HepG2 (cell line): Measurements from ENCODE around the gene NDRG2. TPM values are rescaled to one million over a fixed set of nuclear protein-coding genes. Genes with fewer than 3 reads are reported as not detected.

ENCODE experiments used
- ERF ChIP-seq: IDR thresholded peaks from 2 replicates; pipeline ENCODE4 v1.6.1; 2018; ENCODE audit warnings: missing biosample characterization, missing genetic modification reagents
- HOXA3 ChIP-seq: sonication (generic); formaldehyde crosslinking; IDR thresholded peaks from 2 replicates; pipeline ENCODE4 v1.5.0; 2020; ENCODE audit warnings: missing genetic modification reagents
- REL ChIP-seq: sonication (generic); formaldehyde crosslinking; conservative IDR thresholded peaks from 2 replicates; pipeline ENCODE4 v1.8.0; 2022; ENCODE audit warnings: mild to moderate bottlenecking, missing genetic modification reagents, moderate library complexity
- SRF ChIP-seq: IDR thresholded peaks from 2 replicates; pipeline ENCODE4 v1.6.1; 2011; ENCODE audit warnings: mild to moderate bottlenecking, low read depth, low read length, moderate library complexity
- U2AF2 ChIP-seq: fragments of 200-400 bp; formaldehyde crosslinking; IDR thresholded peaks from 2 replicates; pipeline ENCODE4 v1.6.1; 2017; ENCODE audit warnings: low read depth, mild to moderate bottlenecking, low read length
- ZBTB38 ChIP-seq: sonication (generic); formaldehyde crosslinking; IDR thresholded peaks from 2 replicates; pipeline ENCODE4 v1.5.1; 2020; ENCODE audit warnings: mild to moderate bottlenecking, missing genetic modification reagents
- ZNF10 ChIP-seq: sonication (generic); formaldehyde crosslinking; IDR thresholded peaks from 2 replicates; pipeline ENCODE4 v1.4.0; 2020; ENCODE audit warnings: mild to moderate bottlenecking, low read depth, missing genetic modification reagents, borderline replicate concordance
- ZNF33B ChIP-seq: sonication (generic); formaldehyde crosslinking; IDR thresholded peaks from 2 replicates; pipeline ENCODE4 v1.5.1; 2020; ENCODE audit warnings: mild to moderate bottlenecking, missing genetic modification reagents
- ZNF615 ChIP-seq: sonication (generic); formaldehyde crosslinking; IDR thresholded peaks from 2 replicates; pipeline ENCODE4 v1.5.0; 2020; ENCODE audit warnings: mild to moderate bottlenecking, missing genetic modification reagents, borderline replicate concordance
- ZNF761 ChIP-seq: sonication (generic); formaldehyde crosslinking; conservative IDR thresholded peaks from 2 replicates; pipeline ENCODE4 v1.4.0; 2020; ENCODE audit warnings: mild to moderate bottlenecking, missing genetic modification reagents
- ZNF788 ChIP-seq: sonication (generic); formaldehyde crosslinking; IDR thresholded peaks from 2 replicates; pipeline ENCODE4 v1.5.0; 2020; ENCODE audit warnings: mild to moderate bottlenecking, missing genetic modification reagents, borderline replicate concordance
- polyA plus RNA-seq, 8 experiments: library from polyadenylated mRNA; depleted of rRNA in 3 of 8; stranded (reverse) in 7 of 8; unstranded in 1 of 8; fragments of >200 nt; fragmentation: Illumina TruSeq in 4 of 8; extraction: Trizol in 4 of 8; gene quantifications; 2 replicates each; pipeline versions ENCODE4 v1.2.1 to v1.2.3, GENCODE V29; 2011 to 2016; ENCODE audit warnings: low read depth in 4 of 8, missing spikeins in 1 of 8, mixed read lengths in 1 of 8; ENCODE audit not compliant: insufficient read depth in 1 of 8
- total RNA-seq, 5 experiments: library from RNA; depleted of rRNA; stranded (reverse); fragments of >200 nt; fragmentation: Illumina TruSeq; extraction: Trizol; gene quantifications; 2 replicates each; pipeline ENCODE4 v1.2.3, GENCODE V29; 2016; ENCODE audit warnings: low read depth in 1 of 5
- TF ChIP-seq, protein P1 (sequence below): sonication (generic); formaldehyde crosslinking; IDR thresholded peaks from 2 replicates; pipeline ENCODE4 v1.4.0; 2020; ENCODE audit warnings: mild to moderate bottlenecking, missing genetic modification reagents
- TF ChIP-seq, protein P2 (sequence below): sonication (generic); formaldehyde crosslinking; IDR thresholded peaks from 2 replicates; pipeline ENCODE4 v1.4.0; 2020; ENCODE audit warnings: missing genetic modification reagents
- TF ChIP-seq, protein P3 (sequence below): sonication (generic); formaldehyde crosslinking; IDR thresholded peaks from 2 replicates; pipeline ENCODE4 v1.4.0; 2020; ENCODE audit warnings: missing genetic modification reagents, borderline replicate concordance
- TF ChIP-seq, protein P4 (sequence below): sonication (generic); formaldehyde crosslinking; IDR thresholded peaks from 2 replicates; pipeline ENCODE4 v1.4.0; 2020; ENCODE audit warnings: missing genetic modification reagents
- TF ChIP-seq, protein P5 (sequence below): sonication (generic); formaldehyde crosslinking; conservative IDR thresholded peaks from 2 replicates; pipeline ENCODE4 v1.4.0; 2020; ENCODE audit warnings: missing genetic modification reagents

NDRG2 gene
- total and polyA plus RNA-seq, 2 of the 13 experiments (the other 11 are each of a cell fraction or from before 2014, with no cell fraction given) = 27.2 to 189 TPM

DNA sequence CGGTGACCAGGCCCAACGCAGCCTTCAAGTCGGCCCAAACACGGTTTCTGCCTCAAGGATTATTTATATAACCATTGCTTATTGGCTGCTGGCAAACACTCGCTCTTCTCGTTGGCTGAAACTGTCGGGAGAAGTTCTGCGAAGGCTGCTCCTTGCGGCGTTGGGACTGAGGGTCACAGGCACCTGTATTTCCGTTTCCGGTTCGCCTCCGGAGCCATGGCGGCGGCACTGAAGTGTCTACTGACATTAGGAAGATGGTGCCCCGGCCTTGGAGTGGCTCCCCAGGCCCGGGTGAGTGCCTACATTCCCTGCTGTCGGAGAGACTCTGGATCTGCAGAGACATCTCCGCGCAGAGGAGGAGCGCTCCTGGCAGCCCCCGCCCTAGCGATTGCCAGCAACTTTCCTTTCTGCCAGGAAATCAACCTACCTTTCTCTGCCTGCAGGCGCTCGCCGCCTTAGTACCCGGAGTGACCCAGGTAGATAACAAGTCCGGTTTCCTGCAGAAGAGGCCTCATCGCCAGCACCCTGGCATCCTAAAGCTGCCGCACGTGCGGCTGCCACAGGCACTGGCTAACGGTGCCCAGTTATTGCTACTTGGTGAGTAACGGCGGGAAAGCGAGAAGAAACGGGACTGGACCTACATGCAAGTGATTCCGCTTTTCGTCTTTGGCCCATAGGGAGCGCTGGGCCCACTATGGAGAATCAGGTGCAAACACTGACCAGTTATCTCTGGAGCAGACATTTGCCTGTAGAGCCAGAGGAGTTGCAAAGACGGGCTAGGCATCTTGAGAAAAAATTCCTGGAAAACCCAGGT lies 34.9 kb downstream of the NDRG2 start, which contains the start of gene METTL17 (continued):
- TF ChIP-seq, protein P1, sequence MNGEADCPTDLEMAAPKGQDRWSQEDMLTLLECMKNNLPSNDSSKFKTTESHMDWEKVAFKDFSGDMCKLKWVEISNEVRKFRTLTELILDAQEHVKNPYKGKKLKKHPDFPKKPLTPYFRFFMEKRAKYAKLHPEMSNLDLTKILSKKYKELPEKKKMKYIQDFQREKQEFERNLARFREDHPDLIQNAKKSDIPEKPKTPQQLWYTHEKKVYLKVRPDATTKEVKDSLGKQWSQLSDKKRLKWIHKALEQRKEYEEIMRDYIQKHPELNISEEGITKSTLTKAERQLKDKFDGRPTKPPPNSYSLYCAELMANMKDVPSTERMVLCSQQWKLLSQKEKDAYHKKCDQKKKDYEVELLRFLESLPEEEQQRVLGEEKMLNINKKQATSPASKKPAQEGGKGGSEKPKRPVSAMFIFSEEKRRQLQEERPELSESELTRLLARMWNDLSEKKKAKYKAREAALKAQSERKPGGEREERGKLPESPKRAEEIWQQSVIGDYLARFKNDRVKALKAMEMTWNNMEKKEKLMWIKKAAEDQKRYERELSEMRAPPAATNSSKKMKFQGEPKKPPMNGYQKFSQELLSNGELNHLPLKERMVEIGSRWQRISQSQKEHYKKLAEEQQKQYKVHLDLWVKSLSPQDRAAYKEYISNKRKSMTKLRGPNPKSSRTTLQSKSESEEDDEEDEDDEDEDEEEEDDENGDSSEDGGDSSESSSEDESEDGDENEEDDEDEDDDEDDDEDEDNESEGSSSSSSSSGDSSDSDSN (CRISPR knock-in tag) = peak; percentile 70
- TF ChIP-seq ZNF615 (no peak; the same call in 1 of the 2 replicates), U2AF2 (no peak), ZBTB38 (CRISPR knock-in tag) (peak; percentile 70; the same call in 1 of the 2 replicates), ZNF761 (peak; percentile 72; the same call in 1 of the 2 replicates), REL (no peak), ZNF33B (CRISPR knock-in tag) (no peak; the same call in 1 of the 2 replicates), ERF (CRISPR knock-in tag) (peak; percentile 64), ZNF788 (CRISPR knock-in tag) (peak; percentile 77; the same call in 1 of the 2 replicates), HOXA3 (CRISPR knock-in tag) (peak; percentile 89), SRF (no peak), ZNF10 (no peak)
- TF ChIP-seq, protein P2, sequence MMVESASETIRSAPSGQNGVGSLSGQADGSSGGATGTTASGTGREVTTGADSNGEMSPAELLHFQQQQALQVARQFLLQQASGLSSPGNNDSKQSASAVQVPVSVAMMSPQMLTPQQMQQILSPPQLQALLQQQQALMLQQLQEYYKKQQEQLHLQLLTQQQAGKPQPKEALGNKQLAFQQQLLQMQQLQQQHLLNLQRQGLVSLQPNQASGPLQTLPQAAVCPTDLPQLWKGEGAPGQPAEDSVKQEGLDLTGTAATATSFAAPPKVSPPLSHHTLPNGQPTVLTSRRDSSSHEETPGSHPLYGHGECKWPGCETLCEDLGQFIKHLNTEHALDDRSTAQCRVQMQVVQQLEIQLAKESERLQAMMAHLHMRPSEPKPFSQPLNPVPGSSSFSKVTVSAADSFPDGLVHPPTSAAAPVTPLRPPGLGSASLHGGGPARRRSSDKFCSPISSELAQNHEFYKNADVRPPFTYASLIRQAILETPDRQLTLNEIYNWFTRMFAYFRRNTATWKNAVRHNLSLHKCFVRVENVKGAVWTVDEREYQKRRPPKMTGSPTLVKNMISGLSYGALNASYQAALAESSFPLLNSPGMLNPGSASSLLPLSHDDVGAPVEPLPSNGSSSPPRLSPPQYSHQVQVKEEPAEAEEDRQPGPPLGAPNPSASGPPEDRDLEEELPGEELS (CRISPR knock-in tag) = no peak
- TF ChIP-seq, protein P3, sequence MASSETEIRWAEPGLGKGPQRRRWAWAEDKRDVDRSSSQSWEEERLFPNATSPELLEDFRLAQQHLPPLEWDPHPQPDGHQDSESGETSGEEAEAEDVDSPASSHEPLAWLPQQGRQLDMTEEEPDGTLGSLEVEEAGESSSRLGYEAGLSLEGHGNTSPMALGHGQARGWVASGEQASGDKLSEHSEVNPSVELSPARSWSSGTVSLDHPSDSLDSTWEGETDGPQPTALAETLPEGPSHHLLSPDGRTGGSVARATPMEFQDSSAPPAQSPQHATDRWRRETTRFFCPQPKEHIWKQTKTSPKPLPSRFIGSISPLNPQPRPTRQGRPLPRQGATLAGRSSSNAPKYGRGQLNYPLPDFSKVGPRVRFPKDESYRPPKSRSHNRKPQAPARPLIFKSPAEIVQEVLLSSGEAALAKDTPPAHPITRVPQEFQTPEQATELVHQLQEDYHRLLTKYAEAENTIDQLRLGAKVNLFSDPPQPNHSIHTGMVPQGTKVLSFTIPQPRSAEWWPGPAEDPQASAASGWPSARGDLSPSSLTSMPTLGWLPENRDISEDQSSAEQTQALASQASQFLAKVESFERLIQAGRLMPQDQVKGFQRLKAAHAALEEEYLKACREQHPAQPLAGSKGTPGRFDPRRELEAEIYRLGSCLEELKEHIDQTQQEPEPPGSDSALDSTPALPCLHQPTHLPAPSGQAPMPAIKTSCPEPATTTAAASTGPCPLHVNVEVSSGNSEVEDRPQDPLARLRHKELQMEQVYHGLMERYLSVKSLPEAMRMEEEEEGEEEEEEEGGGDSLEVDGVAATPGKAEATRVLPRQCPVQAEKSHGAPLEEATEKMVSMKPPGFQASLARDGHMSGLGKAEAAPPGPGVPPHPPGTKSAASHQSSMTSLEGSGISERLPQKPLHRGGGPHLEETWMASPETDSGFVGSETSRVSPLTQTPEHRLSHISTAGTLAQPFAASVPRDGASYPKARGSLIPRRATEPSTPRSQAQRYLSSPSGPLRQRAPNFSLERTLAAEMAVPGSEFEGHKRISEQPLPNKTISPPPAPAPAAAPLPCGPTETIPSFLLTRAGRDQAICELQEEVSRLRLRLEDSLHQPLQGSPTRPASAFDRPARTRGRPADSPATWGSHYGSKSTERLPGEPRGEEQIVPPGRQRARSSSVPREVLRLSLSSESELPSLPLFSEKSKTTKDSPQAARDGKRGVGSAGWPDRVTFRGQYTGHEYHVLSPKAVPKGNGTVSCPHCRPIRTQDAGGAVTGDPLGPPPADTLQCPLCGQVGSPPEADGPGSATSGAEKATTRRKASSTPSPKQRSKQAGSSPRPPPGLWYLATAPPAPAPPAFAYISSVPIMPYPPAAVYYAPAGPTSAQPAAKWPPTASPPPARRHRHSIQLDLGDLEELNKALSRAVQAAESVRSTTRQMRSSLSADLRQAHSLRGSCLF (CRISPR knock-in tag) = no peak
- TF ChIP-seq, protein P4, sequence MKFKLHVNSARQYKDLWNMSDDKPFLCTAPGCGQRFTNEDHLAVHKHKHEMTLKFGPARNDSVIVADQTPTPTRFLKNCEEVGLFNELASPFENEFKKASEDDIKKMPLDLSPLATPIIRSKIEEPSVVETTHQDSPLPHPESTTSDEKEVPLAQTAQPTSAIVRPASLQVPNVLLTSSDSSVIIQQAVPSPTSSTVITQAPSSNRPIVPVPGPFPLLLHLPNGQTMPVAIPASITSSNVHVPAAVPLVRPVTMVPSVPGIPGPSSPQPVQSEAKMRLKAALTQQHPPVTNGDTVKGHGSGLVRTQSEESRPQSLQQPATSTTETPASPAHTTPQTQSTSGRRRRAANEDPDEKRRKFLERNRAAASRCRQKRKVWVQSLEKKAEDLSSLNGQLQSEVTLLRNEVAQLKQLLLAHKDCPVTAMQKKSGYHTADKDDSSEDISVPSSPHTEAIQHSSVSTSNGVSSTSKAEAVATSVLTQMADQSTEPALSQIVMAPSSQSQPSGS (CRISPR knock-in tag) = peak; percentile 43; the same call in 1 of the 2 replicates
- TF ChIP-seq, protein P5, sequence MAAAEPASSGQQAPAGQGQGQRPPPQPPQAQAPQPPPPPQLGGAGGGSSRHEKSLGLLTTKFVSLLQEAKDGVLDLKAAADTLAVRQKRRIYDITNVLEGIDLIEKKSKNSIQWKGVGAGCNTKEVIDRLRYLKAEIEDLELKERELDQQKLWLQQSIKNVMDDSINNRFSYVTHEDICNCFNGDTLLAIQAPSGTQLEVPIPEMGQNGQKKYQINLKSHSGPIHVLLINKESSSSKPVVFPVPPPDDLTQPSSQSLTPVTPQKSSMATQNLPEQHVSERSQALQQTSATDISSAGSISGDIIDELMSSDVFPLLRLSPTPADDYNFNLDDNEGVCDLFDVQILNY = no peak
